Nephron progenitor cell (in vitro differentiated cells): ENCODE data around the gene SYNE3.

Experiments used
- DNase-seq: peaks from one replicate; pipeline ENCODE4 v3.0.0; 2021
- H3K27ac Mint-ChIP-seq: 2 replicates; pipeline ENCODE4 v1.8.0; 2021; ENCODE audit warnings: mild to moderate bottlenecking, moderate library complexity, mixed read lengths
- H3K27me3 Mint-ChIP-seq: 2 replicates; pipeline ENCODE4 v1.8.0; 2021; ENCODE audit warnings: mild to moderate bottlenecking, low read depth, mixed read lengths; ENCODE audit not compliant: poor library complexity
- H3K36me3 Mint-ChIP-seq: 2 replicates; pipeline ENCODE4 v1.8.0; 2021; ENCODE audit warnings: low read depth, mixed read lengths
- H3K4me1 Mint-ChIP-seq: 2 replicates; pipeline ENCODE4 v1.8.0; 2021; ENCODE audit warnings: mixed read lengths
- H3K4me3 Mint-ChIP-seq: 2 replicates; pipeline ENCODE4 v1.8.0; 2021; ENCODE audit warnings: mild to moderate bottlenecking, moderate library complexity, mixed read lengths
- H3K9me3 Mint-ChIP-seq: 2 replicates; pipeline ENCODE4 v1.8.0; 2021; ENCODE audit warnings: mild to moderate bottlenecking, moderate library complexity, mixed read lengths
- TF ChIP-seq, protein P1 (sequence below): fragments of 200-600 bp; sonication (generic); IDR thresholded peaks from 2 replicates; pipeline ENCODE4 v1.5.0; 2021; ENCODE audit warnings: antibody characterized with exemption

The SYNE3 gene

DNA sequence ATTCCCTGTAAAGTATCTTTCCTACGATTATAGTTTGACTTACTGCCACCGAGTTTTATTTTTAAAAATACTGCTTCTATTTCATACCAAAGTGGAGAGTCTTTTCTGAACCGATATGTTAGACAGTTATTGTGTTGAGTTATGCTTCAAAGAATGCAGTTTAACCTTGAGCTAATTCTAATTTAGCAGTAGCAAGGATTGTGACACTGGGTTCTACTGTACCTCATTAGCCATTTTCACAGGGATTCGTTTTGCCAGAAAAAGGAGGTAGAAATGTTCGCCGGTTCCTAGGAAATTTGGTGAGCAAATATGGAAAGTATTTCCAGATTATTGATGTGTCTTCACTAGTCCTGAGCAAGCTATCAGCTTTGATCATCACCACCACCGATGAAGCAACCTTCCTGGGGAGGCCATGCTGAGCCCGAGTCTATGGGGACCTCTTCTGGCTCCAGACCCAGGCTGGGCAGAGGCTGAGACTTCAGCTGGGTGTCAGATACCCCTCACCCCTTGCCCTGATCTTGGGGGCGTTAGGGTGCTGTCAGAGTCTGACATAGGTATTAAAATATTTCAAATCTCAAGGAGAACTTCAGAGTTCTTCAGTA, 32.0 kb upstream of the SYNE3 start:
- Mint-ChIP-seq H3K4me1 (peaks cover 14% of the 10 kb centered on the region), H3K27ac (no peak overlapping the region), H3K27me3 (no peaks in the 10 kb centered on the region), H3K36me3 (peaks cover 46% of the 10 kb centered on the region), H3K4me3 (no peak overlapping the region), H3K9me3 (peaks cover 13% of the 10 kb centered on the region)
- DNase-seq = no peak
- TF ChIP-seq, protein P1, sequence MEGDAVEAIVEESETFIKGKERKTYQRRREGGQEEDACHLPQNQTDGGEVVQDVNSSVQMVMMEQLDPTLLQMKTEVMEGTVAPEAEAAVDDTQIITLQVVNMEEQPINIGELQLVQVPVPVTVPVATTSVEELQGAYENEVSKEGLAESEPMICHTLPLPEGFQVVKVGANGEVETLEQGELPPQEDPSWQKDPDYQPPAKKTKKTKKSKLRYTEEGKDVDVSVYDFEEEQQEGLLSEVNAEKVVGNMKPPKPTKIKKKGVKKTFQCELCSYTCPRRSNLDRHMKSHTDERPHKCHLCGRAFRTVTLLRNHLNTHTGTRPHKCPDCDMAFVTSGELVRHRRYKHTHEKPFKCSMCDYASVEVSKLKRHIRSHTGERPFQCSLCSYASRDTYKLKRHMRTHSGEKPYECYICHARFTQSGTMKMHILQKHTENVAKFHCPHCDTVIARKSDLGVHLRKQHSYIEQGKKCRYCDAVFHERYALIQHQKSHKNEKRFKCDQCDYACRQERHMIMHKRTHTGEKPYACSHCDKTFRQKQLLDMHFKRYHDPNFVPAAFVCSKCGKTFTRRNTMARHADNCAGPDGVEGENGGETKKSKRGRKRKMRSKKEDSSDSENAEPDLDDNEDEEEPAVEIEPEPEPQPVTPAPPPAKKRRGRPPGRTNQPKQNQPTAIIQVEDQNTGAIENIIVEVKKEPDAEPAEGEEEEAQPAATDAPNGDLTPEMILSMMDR = no peak

DNA sequence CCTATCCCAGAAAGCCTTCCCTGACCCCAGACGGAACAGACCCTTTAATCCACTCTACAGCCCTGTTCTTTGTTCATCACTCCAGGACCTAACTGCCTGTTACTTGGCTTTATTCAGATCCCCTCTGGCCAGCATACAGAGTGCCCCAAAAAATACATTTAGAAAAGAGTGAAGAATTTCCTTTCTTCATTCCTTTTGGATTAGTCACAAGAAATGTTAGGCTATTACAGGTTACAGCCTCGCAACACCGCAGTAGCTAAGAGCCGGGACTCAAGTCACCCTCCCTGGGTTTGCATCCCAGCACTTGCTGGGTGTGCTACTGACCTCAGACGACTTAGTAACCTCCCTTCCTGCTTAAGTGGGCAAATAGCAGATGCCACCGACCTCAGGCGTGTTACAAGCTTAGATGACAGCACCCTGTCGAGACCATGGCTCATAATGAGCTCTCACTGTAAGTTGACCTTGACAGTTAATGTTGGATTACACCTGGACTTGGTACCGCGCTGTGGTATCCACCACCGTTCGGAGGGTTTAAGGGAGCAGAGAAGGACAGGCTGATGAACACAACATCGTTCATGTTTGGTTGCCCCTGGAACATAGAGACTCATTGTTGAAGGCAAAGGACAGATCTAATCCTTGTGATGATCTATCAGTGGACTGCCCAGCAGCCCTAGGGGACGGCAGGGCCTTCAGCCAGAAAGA, 31.3 kb upstream of the SYNE3 start:
- TF ChIP-seq, protein P1 = no peak
- H3K4me1 Mint-ChIP-seq = peaks cover 14% of the 10 kb centered on the region
- no peak for DNase-seq
- peaks cover 13% of the 10 kb centered on the region for H3K9me3 Mint-ChIP-seq
- H3K36me3 Mint-ChIP-seq = peaks cover 46% of the 10 kb centered on the region
- peak overlapping the region; percentile 86 for H3K27ac Mint-ChIP-seq
- no peaks in the 10 kb centered on the region for H3K27me3 Mint-ChIP-seq
- H3K4me3 Mint-ChIP-seq = no peak overlapping the region

DNA sequence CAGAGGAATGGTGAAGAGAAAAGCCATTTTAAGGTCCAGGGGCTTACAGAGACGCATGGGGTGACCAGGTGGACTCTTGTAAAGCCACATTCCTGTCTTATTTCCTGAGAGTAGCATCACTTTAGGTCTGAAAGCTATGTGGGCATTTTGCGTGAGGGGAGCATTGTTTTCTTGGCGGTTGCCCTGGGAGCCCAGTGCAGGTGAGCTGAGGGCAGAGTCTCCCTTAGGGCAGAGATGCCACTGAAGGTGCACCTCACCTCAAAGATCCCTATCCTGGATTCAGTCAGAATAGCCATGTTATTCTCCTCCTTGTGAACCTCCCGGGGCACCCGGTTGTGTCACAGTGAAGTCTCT, 30.8 kb upstream of the SYNE3 start:
- TF ChIP-seq, protein P1 = no peak
- H3K27me3 Mint-ChIP-seq = no peaks in the 10 kb centered on the region
- peak overlapping the region; percentile 86 for H3K27ac Mint-ChIP-seq
- peaks cover 14% of the 10 kb centered on the region for H3K4me1 Mint-ChIP-seq
- no peak for DNase-seq
- H3K4me3 Mint-ChIP-seq = no peak overlapping the region
- peaks cover 13% of the 10 kb centered on the region for H3K9me3 Mint-ChIP-seq
- peaks cover 46% of the 10 kb centered on the region for H3K36me3 Mint-ChIP-seq

DNA sequence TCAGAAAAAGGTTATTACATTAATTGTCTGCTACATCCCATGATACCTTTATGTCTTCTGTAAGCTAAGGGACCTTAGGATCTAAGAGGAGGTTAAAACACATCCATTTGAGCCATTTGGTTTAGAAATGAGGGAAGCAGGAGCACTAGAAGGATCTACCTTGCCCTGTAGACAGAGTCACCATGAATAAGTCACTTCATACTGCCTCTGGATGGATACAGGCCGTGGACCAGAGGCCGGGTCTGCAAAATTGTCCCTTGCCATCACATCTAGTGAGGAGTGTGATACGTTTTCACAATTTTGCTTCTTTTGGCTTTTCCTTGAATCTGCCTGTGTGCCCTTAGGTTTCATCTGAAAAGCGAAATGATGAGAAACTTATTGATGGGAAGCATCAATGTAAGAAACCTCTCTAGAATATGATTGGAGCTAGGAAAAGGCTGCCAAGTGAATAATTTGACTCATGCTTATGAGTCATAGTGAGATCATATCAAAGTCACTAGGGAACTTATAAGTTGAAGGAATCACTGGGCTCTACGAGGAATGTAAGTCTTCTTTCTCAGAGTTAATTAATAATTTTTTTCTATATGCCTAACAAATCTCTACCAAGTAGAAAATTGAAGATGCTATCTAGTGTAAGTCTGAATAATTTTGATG, 29.2 kb upstream of the SYNE3 start:
- H3K27me3 Mint-ChIP-seq = no peaks in the 10 kb centered on the region
- H3K27ac Mint-ChIP-seq = no peak overlapping the region
- no peak overlapping the region for H3K4me3 Mint-ChIP-seq
- H3K36me3 Mint-ChIP-seq = peaks cover 31% of the 10 kb centered on the region
- TF ChIP-seq, protein P1 = no peak
- H3K4me1 Mint-ChIP-seq = peaks cover 14% of the 10 kb centered on the region
- DNase-seq = no peak
- peaks cover 8% of the 10 kb centered on the region for H3K9me3 Mint-ChIP-seq

DNA sequence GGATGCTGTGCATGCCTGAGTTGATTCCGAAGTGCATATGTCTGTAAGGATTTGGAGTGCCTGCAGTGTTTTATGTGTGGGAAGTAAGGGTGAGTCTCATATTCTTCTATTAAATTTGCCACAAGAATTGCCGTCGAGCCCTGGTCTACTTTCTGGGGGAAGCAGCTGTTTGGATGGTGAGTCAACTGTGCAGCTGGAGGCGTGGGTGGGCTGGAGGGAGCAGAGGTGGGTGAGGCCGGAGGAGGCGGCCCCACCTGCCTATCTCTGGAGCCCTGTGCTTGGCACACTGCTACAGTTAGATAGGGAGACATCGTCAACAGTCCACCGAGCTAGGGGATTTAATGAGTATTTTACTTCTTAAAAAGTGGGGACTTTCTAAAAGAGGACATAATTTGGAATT, 28.1 kb upstream of the SYNE3 start:
- H3K27me3 Mint-ChIP-seq = no peaks in the 10 kb centered on the region
- no peak overlapping the region for H3K27ac Mint-ChIP-seq
- peaks cover 3% of the 10 kb centered on the region for H3K9me3 Mint-ChIP-seq
- H3K4me1 Mint-ChIP-seq = peaks cover 5% of the 10 kb centered on the region
- TF ChIP-seq, protein P1 = no peak
- H3K36me3 Mint-ChIP-seq = peaks cover 21% of the 10 kb centered on the region
- no peak for DNase-seq
- no peak overlapping the region for H3K4me3 Mint-ChIP-seq
